D341Med (cell line): Measurements from ENCODE around the gene GRIN2A.

Experiments used
- DNase-seq: peaks from one replicate; pipeline ENCODE4 v3.0.0; 2012; ENCODE audit warnings: low spot score

GRIN2A gene

GRCh38 chr16:10086620-10087019 lies 95.6 kb downstream of the GRIN2A start:
- DNase-seq, result no peak

DNA sequence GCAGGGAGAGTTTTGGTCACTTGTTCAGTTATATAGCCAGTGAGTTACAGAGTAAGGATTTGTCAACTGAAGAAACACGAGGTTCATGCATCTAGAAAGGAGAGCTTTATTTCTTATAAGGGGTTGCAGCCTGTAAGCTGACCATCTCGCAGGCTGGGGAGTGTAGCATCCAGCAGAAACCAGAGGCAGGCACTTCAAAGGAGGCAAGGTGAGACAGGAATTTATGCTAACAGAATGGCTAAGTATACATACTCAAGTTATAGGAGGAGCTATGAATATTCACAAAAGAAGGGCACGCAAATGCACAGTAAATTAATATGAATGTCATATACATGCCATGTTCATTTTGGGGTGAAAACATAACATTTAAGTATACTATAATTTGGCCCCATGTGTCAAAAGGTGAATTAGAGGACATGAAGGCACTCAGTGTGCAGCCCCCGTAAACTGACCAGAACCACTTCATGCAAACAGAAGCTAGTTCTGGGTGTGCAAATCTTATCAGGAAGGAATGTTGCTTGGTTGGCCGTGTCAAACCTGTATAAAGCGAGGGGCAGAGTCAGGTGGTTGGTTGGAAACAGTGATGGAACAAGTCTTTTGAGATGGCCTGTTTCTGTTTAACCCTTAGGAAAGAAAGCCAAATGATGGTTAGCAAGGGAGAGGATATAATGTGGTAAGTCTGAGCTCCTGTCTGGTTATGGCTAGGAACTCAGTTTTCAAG lies 97.0 kb downstream of the GRIN2A start:
- no peak for DNase-seq

- no peak for DNase-seq
These were observed 98.9 kb downstream of the GRIN2A start for GRCh38 chr16:10083301-10083700.

DNA sequence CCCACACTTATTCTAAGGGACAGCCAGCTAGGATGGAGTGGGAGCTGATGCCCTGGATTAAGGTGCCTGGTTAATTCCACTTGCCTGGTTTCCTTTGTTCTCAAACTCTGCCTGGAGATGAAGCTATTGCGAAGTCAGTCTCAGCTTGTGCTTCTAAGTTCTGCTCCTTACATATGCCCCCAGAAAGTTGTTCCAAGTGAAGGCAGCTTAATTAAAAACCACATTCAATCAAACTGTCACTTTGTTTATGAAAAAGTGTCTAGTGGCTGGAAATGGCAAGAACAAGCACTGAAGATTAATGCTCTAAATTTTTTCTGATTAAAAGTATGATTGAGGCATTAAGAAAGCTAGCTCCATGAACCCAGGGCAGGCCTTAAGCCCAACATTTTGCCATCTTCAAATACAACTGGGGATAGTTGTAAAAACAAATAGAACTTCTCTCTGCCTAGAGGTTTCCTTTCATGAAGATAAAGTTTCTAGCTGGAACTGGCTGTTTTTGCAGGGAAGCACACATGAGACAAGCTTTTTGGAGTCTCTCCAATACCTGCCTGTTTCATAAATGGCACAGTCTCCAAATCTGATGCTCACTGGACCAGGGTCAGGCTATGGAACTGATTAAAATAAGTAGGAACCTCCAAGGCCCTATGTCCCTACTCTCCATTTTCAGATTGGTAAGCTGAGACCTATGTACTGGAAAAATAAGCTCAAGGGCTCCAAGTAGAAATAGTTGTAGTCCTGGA lies 100.9 kb downstream of the GRIN2A start:
- no peak for DNase-seq

GRCh38 chr16:10080051-10080772 lies 102.0 kb downstream of the GRIN2A start:
- DNase-seq, result no peak

GRCh38 chr16:10078541-10078949 lies 103.7 kb downstream of the GRIN2A start:
- DNase-seq, result peak; percentile 55

DNA sequence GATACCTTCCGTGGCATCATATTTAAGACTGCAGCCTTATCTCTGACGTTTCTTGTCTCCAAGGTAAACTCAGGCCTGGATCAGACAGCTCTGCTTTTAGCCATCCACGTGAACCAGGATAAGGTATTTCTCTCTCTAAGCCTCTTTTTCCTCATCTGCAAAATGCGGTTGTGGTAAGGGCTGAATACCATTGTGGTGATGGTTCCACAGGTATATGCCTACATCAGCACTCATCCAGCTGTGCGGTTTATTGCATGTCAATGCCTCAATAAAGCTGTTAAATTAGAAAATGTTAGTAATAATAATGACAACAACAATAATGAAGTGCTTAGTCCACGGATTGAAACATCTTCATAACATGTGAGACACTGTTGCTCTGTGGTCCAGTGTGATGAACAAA lies 104.4 kb downstream of the GRIN2A start:
- no peak for DNase-seq

GRCh38 chr16:10076037-10076436 lies 106.2 kb downstream of the GRIN2A start:
- no peak for DNase-seq

GRCh38 chr16:10070591-10070990 lies 111.6 kb downstream of the GRIN2A start:
- no peak for DNase-seq

DNA sequence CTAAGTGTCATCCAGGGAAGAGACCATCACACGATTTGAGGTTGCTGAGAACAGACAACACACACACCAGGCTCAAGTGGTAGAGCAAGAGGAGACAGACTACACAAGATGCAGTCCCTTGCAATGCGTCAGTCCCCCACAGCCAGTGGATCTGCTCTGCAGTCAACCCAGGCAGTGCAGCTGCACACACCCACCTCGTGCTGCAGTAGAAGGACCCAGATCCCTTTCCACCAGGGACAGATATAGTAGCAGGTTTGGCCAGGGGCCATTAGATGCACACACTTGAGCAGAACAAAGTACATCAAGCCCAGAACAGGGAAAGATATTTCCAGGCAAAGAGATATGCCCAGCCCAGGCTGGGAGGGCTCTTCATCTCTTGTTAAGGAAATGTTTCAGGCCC lies 112.9 kb downstream of the GRIN2A start:
- no peak for DNase-seq

- peak; percentile 48 for DNase-seq
These were observed 114.4 kb downstream of the GRIN2A start for GRCh38 chr16:10067835-10068234.

- peak; percentile 59 for DNase-seq
These were observed 114.8 kb downstream of the GRIN2A start for GRCh38 chr16:10067406-10067805.

DNA sequence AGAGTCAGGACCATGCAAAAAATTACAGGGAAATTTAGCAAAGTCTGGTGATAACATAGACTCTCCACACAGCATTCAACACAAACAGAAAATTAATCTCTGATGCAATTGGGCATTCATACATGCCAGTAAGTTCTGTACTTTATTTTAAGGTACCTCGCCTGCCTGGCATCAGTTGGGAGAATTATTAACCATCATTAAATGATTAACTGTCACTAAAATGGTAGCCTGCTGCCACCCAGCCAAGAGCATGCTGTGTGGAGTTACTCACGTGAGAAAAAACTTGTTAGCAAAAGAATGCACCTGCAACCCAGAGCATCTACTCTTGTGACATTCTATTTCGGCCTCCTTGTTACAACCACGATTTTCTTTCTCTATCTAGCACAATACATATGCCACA lies 117.2 kb downstream of the GRIN2A start:
- DNase-seq, result no peak

GRCh38 chr16:10048850-10049249 lies 133.4 kb downstream of the GRIN2A start:
- no peak for DNase-seq

DNA sequence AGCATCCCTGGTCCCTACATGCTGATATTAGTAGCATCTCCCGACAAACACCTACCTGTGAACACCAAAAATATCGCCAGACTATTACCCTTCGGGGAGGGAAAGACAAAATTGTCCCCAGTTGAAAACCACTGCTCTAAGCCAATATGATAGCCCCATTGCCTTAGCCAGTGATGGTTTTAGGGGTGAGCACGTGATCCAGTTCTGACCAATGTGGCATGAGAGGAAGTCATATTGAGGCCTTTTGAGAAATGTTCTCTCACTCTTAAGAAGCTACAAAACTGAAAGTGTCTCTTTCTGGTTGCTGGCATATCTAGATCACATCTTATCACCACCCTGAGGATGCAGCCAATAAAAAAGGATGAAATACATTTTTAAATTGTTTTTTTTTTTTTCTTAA lies 136.3 kb downstream of the GRIN2A start:
- DNase-seq, result no peak

DNA sequence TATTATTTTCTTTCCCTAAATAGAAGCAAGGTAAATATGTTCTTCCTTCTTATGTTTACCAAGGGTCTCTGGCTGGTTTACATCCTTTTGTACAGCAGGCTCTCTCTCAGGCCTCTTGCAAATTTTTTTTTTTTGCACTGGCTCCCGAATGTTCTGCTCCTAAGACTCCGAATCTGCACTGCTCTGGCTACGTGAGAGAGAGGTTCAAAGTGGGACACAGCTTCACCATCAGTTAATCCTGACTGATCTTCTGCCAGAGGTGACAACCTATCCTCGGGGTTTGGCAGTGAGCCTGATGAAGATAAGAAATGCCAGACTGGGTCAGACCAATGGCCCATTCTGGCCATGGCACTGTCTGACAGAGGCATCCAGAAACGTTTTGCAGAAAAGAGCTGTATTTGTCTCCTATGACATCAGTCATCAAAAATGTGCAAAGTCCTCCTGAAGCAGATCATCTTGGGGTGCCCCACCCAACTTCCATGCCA lies 136.9 kb downstream of the GRIN2A start:
- no peak for DNase-seq

DNA sequence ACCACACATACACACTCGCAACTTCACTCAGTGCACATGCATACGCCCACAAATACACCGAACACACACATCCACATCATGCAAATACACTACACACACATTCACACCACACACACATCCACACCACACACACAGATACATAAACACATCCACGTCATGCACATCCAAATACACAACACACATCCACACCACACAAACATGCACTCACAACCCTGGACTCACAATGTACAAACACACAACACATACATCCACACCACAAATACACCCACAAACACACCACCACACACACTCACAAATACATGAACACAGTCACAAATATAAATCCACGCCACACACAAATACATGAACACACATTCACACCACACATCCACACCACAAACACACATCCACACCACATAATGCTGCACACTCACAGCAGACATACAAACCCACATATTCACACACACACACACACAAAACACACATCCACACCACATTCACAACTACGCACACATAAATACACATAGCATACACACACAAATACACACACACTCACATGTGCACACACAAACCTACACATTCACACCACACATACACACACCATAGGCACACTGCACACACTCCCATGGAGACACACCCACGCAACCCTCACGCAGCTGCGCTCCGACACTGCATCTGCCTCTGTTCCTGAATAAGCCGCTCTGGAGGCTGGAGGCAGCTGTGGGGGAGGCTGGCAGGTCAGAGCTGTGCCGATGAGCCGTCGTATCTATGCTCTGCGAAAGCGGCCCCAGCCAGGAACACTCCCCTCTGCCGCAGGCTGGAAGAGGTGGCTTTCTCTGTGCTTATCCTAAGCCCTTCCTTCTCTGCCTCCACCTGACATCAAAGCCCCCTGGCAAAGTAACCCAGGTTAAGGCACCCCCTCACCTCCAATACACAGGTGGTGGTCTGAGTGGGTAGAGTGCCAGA lies 141.8 kb downstream of the GRIN2A start:
- DNase-seq, result peak; percentile 44

DNA sequence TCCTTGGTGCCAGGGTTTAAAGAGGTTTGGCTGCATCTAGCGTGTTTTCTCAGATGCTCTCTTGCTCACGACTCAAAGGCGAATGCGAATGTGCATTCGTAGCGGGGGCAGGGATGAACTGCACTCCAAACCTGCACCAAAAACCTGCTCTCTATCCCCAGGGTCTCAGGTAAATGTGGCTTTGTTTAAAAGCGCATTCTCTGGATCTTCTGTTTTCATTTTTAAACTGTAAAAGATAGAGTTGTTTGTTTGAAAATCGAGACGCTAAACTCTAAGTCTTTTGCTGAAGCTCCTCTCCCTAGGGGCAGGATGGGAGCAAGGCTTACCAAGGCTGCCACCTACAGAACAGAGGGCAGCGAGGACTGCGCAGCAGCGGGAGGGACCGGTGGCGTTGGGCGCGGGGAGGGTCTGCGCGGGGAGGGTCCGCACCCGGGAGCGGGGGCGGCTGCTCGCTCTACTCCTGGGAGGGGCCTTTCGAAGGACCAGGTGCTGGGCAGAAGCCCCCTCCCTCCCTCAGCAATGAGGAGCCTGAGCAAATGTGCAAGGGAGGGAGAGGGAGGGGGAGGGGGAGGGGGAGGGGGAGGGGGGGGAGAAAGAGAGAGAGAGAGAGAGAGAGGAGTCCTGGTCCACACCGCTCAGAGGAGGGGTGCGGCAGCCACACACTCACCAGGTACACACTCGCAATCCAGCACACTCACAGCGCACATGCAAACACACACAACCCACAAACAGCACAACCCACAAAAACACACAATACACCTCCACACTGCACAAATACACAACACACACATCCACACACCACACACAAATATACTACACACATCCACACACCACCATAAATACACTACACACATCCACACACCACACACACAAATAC lies 142.8 kb downstream of the GRIN2A start:
- DNase-seq, result peak; percentile 83

- DNase-seq, result peak; percentile 72
These were observed 144.5 kb downstream of the GRIN2A start for GRCh38 chr16:10037751-10038150.

- no peak for DNase-seq
These were observed 145.3 kb downstream of the GRIN2A start for GRCh38 chr16:10036956-10037355.

DNA sequence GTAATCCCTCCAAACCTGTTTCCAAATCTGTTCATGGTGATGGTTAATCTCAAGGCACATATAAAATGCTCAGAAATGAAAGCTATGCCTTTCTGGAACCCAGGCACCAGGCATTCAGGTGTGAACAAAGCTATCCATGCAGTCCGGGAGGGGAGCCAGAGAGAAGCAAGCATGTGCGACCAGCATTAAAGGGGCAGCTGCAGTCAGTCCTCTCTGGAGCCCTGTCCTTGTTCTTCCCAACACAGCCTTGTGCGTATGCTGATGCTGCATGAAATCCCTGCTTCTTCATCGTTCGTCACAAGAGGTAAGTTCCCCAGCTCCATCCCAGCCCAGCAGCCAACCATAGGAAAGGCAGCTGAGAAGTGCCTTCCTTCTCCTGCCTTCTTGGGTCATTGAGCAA lies 148.7 kb downstream of the GRIN2A start:
- no peak for DNase-seq
